Fibroblast of lung (primary cell): ENCODE data around the gene FAM151A. TPM values are rescaled to one million over a fixed set of nuclear protein-coding genes. Genes with fewer than 3 reads are reported as not detected.

Experiments used
- DNase-seq, 2 donors: peaks; one replicate each; pipeline versions ENCODE4 v3.0.0 to v3.0.0-alpha.2; 2010; ENCODE audit warnings: low read depth in 2 of 2
- H2AFZ ChIP-seq: 2 replicates; pipeline ENCODE4 v1.5.1; 2012; ENCODE audit warnings: low read length, control low read depth, inconsistent platforms
- H3K27ac ChIP-seq: 2 replicates; pipeline ENCODE4 v1.5.1; 2011; ENCODE audit warnings: low read length, control low read depth; ENCODE audit not compliant: insufficient read depth
- H3K27me3 ChIP-seq: 2 replicates; pipeline ENCODE4 v1.5.1; 2011; ENCODE audit warnings: mild to moderate bottlenecking, low read length; ENCODE audit not compliant: control insufficient read depth, insufficient read depth
- H3K36me3 ChIP-seq: 2 replicates; pipeline ENCODE4 v1.5.1; 2011; ENCODE audit warnings: low read length; ENCODE audit not compliant: control insufficient read depth, insufficient read depth
- H3K4me1 ChIP-seq: 2 replicates; pipeline ENCODE4 v1.5.1; 2011; ENCODE audit warnings: low read length; ENCODE audit not compliant: control insufficient read depth, insufficient read depth; ENCODE audit errors: extremely low read depth
- H3K4me2 ChIP-seq: 2 replicates; pipeline ENCODE4 v1.5.1; 2011; ENCODE audit warnings: low read length, control low read depth; ENCODE audit not compliant: insufficient read depth; ENCODE audit errors: extremely low read depth
- H3K4me3 ChIP-seq, 4 experiments: fragments of 200-600 bp in 1 of 4; sonication (generic) in 1 of 4; replicated peaks in 1 of 4; 2 replicates each; pipeline ENCODE4 v1.5.1; 2011 to 2016; ENCODE audit warnings: low read length in 4 of 4, low read depth in 3 of 4, mild to moderate bottlenecking in 3 of 4, control low read depth in 2 of 4, inconsistent platforms in 1 of 4, mixed read lengths in 1 of 4; ENCODE audit not compliant: insufficient read depth in 1 of 4; ENCODE audit errors: control extremely low read depth in 1 of 4
- H3K79me2 ChIP-seq: 2 replicates; pipeline ENCODE4 v1.5.1; 2012; ENCODE audit warnings: mild to moderate bottlenecking, low read length, inconsistent platforms; ENCODE audit not compliant: control insufficient read depth, insufficient read depth
- H3K9ac ChIP-seq: 2 replicates; pipeline ENCODE4 v1.5.1; 2011; ENCODE audit warnings: mild to moderate bottlenecking, low read length, control low read depth; ENCODE audit not compliant: insufficient read depth
- H3K9me3 ChIP-seq: 2 replicates; pipeline ENCODE4 v1.5.1; 2012; ENCODE audit warnings: low read depth, low read length; ENCODE audit not compliant: control insufficient read depth, insufficient read depth
- H4K20me1 ChIP-seq: 2 replicates; pipeline ENCODE4 v1.5.1; 2011; ENCODE audit warnings: low read length; ENCODE audit not compliant: control insufficient read depth, insufficient read depth; ENCODE audit errors: extremely low read depth
- EZH2 ChIP-seq: IDR thresholded peaks from 2 replicates; pipeline ENCODE4 v1.5.1; 2012; ENCODE audit warnings: low read length, control low read depth, mild to moderate bottlenecking; ENCODE audit errors: missing control alignments
- polyA plus RNA-seq, 2 donors: library from polyadenylated mRNA; depleted of rRNA in 1 of 2; stranded (reverse) in 1 of 2; unstranded in 1 of 2; fragments of >200 nt; gene quantifications; 2 replicates each; pipeline ENCODE4 v1.2.1, GENCODE V29; 2011 to 2012; ENCODE audit warnings: missing spikeins in 1 of 2
- total RNA-seq: library from RNA; depleted of rRNA; stranded (reverse); fragments of >200 nt; gene quantifications from 2 replicates; pipeline ENCODE4 v1.2.1, GENCODE V29; 2014
- TF ChIP-seq, protein P1 (sequence below), 2 donors: IDR thresholded peaks in 1 of 2; conservative IDR thresholded peaks in 1 of 2; 1 replicate in 1 of 2; 2 replicates in 1 of 2; pipeline ENCODE4 v1.5.1; 2011 to 2012; ENCODE audit warnings: low read length in 2 of 2, control low read depth in 1 of 2, inconsistent platforms in 1 of 2, low read depth in 1 of 2, mild to moderate bottlenecking in 1 of 2

Gene FAM151A
- total and polyA plus RNA-seq, 2 donors (not counting 1 experiment from before 2014, with no cell fraction given): not detected

DNA sequence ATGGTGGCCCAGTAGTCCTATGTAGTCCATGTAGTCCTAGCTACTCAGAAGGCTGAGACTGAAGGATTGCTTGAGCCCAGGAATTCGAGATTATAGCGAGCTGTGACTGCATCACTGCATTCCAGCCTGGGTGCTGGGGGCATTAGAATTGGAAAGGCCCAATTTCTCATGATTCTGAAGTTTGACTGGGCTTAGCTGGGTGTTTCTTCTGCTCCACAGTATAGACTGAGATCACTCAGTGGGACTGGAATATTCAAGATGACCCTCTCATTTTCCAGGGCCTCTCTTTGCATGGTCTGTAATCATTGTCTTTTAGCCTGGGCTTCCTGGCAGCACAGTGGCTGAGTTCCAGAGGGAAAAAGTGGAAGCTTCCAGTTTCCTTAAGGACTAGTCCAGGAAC lies 44.5 kb upstream of the FAM151A start:
- H3K79me2 ChIP-seq: no peaks in the 10 kb centered on the region
- no peaks in the 10 kb centered on the region for H3K9me3 ChIP-seq
- H3K27ac ChIP-seq: no peak overlapping the region
- no peaks in the 10 kb centered on the region for H3K27me3 ChIP-seq
- no peak overlapping the region for H3K9ac ChIP-seq
- H2AFZ ChIP-seq: no peak overlapping the region
- H3K4me1 ChIP-seq: no peaks in the 10 kb centered on the region
- no peak overlapping the region for H3K4me3 ChIP-seq
- H3K4me2 ChIP-seq: no peak overlapping the region
- TF ChIP-seq, protein P1, sequence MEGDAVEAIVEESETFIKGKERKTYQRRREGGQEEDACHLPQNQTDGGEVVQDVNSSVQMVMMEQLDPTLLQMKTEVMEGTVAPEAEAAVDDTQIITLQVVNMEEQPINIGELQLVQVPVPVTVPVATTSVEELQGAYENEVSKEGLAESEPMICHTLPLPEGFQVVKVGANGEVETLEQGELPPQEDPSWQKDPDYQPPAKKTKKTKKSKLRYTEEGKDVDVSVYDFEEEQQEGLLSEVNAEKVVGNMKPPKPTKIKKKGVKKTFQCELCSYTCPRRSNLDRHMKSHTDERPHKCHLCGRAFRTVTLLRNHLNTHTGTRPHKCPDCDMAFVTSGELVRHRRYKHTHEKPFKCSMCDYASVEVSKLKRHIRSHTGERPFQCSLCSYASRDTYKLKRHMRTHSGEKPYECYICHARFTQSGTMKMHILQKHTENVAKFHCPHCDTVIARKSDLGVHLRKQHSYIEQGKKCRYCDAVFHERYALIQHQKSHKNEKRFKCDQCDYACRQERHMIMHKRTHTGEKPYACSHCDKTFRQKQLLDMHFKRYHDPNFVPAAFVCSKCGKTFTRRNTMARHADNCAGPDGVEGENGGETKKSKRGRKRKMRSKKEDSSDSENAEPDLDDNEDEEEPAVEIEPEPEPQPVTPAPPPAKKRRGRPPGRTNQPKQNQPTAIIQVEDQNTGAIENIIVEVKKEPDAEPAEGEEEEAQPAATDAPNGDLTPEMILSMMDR (conservative IDR thresholded peaks at IDR 0.05 in 1 of 2, IDR thresholded peaks at IDR 0.05 in 1 of 2; ENCODE audit: low read depth in 1 of 2, low read length in 2 of 2): no peak
- no peak for TF ChIP-seq EZH2
- DNase-seq: no peak
- H4K20me1 ChIP-seq: no peaks in the 10 kb centered on the region
- H3K36me3 ChIP-seq: no peaks in the 10 kb centered on the region

DNA sequence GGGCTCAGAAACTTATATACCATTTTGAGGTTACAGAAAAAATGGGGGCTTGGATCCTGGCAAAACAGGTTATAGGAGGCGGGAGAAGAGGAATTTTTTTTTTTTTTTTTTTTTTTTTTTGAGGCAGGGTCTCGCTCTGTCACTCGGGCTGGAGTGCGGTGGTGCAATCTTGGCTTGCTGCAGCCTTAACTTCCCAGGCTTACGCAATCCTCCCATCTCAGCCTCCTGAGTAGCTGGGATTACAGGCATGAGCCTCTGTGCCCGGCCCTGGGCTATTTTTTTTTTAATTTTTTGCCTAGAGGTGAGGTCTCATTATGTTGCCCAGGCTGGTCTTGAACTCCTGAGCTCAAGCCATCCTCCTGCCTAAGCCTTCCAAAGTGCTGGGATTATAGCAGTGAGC lies 43.0 kb upstream of the FAM151A start:
- H3K4me2 ChIP-seq: no peak overlapping the region
- no peaks in the 10 kb centered on the region for H4K20me1 ChIP-seq
- H2AFZ ChIP-seq: no peak overlapping the region
- no peaks in the 10 kb centered on the region for H3K27me3 ChIP-seq
- H3K9me3 ChIP-seq: no peaks in the 10 kb centered on the region
- H3K4me1 ChIP-seq: no peaks in the 10 kb centered on the region
- H3K36me3 ChIP-seq: no peaks in the 10 kb centered on the region
- no peak overlapping the region for H3K9ac ChIP-seq
- no peak overlapping the region for H3K4me3 ChIP-seq
- H3K79me2 ChIP-seq: no peaks in the 10 kb centered on the region
- no peak for TF ChIP-seq EZH2
- TF ChIP-seq, protein P1 (conservative IDR thresholded peaks at IDR 0.05 in 1 of 2, IDR thresholded peaks at IDR 0.05 in 1 of 2; ENCODE audit: low read depth in 1 of 2, low read length in 2 of 2): no peak
- no peak overlapping the region for H3K27ac ChIP-seq
- no peak for DNase-seq

DNA sequence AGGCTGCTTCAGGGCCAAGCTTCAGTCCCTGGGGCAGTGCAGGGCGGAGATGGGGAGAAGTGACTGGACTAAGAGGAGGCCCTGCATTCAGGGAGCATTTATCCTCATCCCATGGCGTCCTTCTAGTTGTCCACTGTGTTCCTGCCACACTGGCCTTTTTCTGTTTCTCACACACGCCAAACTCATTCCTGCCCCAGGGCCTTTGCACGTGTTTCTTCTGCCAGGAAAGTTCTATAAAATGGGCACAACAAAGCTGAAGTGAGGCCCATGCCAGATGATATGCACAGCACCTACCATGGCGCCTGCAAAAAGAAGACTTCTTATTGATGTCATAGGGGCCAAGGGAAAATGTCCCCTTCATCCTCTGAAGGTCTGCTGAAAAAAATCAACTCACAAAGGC lies 42.5 kb upstream of the FAM151A start:
- no peaks in the 10 kb centered on the region for H3K27me3 ChIP-seq
- no peak overlapping the region for H3K4me2 ChIP-seq
- no peak overlapping the region for H3K9ac ChIP-seq
- H3K4me1 ChIP-seq: no peaks in the 10 kb centered on the region
- TF ChIP-seq, protein P1 (conservative IDR thresholded peaks at IDR 0.05 in 1 of 2, IDR thresholded peaks at IDR 0.05 in 1 of 2; ENCODE audit: low read depth in 1 of 2, low read length in 2 of 2): no peak
- TF ChIP-seq EZH2: no peak
- H3K36me3 ChIP-seq: no peaks in the 10 kb centered on the region
- no peaks in the 10 kb centered on the region for H3K9me3 ChIP-seq
- DNase-seq: no peak
- no peak overlapping the region for H3K27ac ChIP-seq
- H2AFZ ChIP-seq: no peak overlapping the region
- no peaks in the 10 kb centered on the region for H4K20me1 ChIP-seq
- H3K79me2 ChIP-seq: no peaks in the 10 kb centered on the region
- no peak overlapping the region for H3K4me3 ChIP-seq
